K562 (cell line): ENCODE data around the gene CELSR1. TPM values are rescaled to one million over a fixed set of nuclear protein-coding genes. Genes with fewer than 3 reads are reported as not detected.

Experiments used
- BRD9 ChIP-seq: fragments of 450-650 bp; IDR thresholded peaks from 2 replicates; pipeline ENCODE4 v1.6.1; 2018; ENCODE audit warnings: low read depth; ENCODE audit not compliant: partially characterized antibody
- DNMT1 ChIP-seq: fragments of 450-650 bp; IDR thresholded peaks from 2 replicates; pipeline ENCODE4 v1.6.1; 2016; ENCODE audit warnings: antibody characterized with exemption, mild to moderate bottlenecking
- MIER1 ChIP-seq: fragments of 450-650 bp; IDR thresholded peaks from 2 replicates; pipeline ENCODE4 v1.6.1; 2016; ENCODE audit warnings: antibody characterized with exemption, mild to moderate bottlenecking, low read depth
- SMC3 ChIP-seq: conservative IDR thresholded peaks from 2 replicates; pipeline ENCODE4 v1.6.1; 2011; ENCODE audit warnings: low read depth, low read length, improper control_type of control experiment; ENCODE audit not compliant: insufficient read depth
- THRAP3 ChIP-seq: fragments of 450-650 bp; IDR thresholded peaks from 2 replicates; pipeline ENCODE4 v1.6.1; 2016; ENCODE audit warnings: mild to moderate bottlenecking, inconsistent platforms, borderline replicate concordance
- polyA plus RNA-seq, 8 experiments: library from polyadenylated mRNA; depleted of rRNA in 4 of 8; stranded (reverse) in 5 of 8; unstranded in 3 of 8; fragments of >200 nt; fragmentation: Nextera tagmentation in 2 of 8; fragmentation: Illumina TruSeq in 1 of 8; extraction: Ambion mirVana in 2 of 8; extraction: Trizol in 1 of 8; gene quantifications; 2 replicates each; pipeline versions ENCODE4 v1.2.1 to v1.2.3, GENCODE V29; 2011 to 2014; ENCODE audit warnings: inconsistent platforms in 1 of 8, missing spikeins in 1 of 8
- total RNA-seq, 7 experiments: library from RNA; depleted of rRNA in 6 of 7; stranded (reverse); fragments of >200 nt in 6 of 7; fragmentation: Illumina TruSeq in 2 of 7; extraction: Trizol in 2 of 7; gene quantifications; 2 replicates each; pipeline versions ENCODE4 v1.2.1 to v1.2.3, GENCODE V29; 2011 to 2021; ENCODE audit warnings: low replicate concordance in 1 of 7
- TF ChIP-seq, protein P1 (sequence below): fragments of 450-650 bp; IDR thresholded peaks from one replicate; pipeline ENCODE4 v1.6.1; 2018; ENCODE audit warnings: mild to moderate bottlenecking, moderate library complexity; ENCODE audit not compliant: partially characterized antibody
- TF ChIP-seq, protein P2 (sequence below): fragments of 250-450 bp; sonication (Bioruptor Pico); IDR thresholded peaks from 2 replicates; pipeline ENCODE4 v1.5.0; 2021; ENCODE audit warnings: mild to moderate bottlenecking, moderate library complexity
- TF ChIP-seq, protein P3 (sequence below): fragments of 250-450 bp; sonication (Bioruptor Pico); IDR thresholded peaks from 2 replicates; pipeline ENCODE4 v1.4.0; 2020
- TF ChIP-seq, protein P4 (sequence below): sonication (generic); formaldehyde crosslinking; IDR thresholded peaks from 2 replicates; pipeline ENCODE4 v1.8.0; 2023; ENCODE audit warnings: mild to moderate bottlenecking, missing genetic modification reagents
- TF ChIP-seq, protein P5 (sequence below): fragments of 250-450 bp; sonication (Bioruptor Pico); IDR thresholded peaks from 2 replicates; pipeline ENCODE4 v1.4.0; 2020; ENCODE audit warnings: mild to moderate bottlenecking, moderate library complexity, borderline replicate concordance

Gene CELSR1
- total and polyA plus RNA-seq, 9 of the 15 experiments (the other 6 are each of a cell fraction or from before 2014, with no cell fraction given) = under 0.01 to 0.09 TPM; not detected in 7

DNA sequence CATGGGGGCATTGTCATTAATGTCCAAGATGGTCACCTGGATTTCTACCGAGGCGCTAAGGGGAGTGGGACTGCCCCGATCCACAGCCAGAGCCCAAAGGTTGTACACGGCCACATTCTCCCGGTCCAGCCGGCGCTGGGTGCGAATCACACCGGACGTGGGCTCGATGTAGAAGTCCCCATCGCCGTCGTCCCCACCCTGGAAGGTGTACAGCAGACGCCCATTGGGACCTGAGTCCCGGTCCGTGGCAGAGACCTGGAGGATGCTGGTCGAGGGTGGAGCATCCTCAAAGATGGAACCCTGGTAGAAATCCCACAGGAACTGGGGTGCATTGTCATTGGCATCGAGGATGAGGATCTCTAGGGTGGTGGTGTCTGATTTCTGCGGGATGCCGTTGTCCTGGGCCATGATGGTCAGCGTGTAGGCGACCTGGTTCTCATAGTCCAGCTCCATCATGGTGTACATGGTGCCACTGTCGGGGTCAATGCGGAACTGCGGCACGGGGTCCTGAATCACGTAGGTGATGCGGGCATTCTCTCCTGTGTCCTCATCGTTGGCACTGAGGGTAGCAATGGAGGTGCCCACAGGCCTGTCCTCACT lies 3.1 kb downstream of the CELSR1 start (continued):
- TF ChIP-seq, protein P1, sequence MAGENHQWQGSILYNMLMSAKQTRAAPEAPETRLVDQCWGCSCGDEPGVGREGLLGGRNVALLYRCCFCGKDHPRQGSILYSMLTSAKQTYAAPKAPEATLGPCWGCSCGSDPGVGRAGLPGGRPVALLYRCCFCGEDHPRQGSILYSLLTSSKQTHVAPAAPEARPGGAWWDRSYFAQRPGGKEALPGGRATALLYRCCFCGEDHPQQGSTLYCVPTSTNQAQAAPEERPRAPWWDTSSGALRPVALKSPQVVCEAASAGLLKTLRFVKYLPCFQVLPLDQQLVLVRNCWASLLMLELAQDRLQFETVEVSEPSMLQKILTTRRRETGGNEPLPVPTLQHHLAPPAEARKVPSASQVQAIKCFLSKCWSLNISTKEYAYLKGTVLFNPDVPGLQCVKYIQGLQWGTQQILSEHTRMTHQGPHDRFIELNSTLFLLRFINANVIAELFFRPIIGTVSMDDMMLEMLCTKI = no peak
- TF ChIP-seq, protein P2, sequence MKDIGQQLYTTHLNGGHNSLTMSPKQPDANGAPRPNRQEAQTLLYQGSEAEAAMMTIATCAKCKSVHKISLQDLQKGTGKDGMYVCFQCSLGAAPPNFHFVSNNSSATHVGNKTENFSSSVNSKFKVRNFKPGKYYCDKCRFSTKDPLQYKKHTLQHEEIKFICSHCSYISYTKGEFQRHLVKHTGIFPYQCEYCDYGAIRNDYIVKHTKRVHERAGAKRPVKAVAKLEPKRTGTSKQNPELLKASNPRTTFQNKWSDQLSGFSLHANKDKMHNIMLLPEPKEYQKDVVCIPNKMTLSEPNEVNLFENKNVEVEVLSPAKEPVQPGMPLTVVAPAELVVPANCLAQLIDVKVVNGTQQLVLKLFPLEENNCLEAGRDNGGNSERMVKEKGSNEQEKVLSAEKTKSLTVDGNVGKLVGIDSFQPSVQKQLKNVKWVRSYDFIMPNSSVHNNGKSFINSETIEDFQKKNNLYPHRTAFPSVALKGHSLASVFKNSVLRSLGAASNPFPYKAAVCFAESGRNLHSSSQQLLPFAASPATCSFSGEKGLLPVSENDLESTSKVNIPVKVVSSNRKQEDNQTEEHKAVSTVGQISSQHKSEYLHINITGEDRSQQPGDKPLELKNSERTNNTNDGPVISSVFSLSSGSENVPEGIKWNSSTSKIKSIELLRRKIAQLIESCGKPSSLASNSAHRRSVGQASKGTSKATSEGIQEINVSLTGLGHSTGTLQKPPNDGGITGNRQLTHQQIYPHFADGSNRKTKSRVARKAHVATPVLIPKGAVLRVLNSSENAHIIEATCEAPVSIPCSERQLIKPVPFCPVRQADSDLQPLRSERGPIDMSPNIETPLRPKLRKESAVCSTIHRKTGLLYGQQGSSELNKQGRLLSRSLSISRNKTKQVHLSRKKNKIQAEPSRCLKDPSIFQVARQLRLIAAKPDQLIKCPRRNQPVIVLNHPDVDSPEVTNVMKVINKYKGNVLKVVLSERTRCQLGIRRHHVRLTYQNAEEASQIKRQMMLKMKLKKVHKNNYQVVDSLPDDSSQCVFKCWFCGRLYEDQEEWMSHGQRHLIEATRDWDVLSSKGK (CRISPR knock-in tag) = no peak
- TF ChIP-seq, protein P3, sequence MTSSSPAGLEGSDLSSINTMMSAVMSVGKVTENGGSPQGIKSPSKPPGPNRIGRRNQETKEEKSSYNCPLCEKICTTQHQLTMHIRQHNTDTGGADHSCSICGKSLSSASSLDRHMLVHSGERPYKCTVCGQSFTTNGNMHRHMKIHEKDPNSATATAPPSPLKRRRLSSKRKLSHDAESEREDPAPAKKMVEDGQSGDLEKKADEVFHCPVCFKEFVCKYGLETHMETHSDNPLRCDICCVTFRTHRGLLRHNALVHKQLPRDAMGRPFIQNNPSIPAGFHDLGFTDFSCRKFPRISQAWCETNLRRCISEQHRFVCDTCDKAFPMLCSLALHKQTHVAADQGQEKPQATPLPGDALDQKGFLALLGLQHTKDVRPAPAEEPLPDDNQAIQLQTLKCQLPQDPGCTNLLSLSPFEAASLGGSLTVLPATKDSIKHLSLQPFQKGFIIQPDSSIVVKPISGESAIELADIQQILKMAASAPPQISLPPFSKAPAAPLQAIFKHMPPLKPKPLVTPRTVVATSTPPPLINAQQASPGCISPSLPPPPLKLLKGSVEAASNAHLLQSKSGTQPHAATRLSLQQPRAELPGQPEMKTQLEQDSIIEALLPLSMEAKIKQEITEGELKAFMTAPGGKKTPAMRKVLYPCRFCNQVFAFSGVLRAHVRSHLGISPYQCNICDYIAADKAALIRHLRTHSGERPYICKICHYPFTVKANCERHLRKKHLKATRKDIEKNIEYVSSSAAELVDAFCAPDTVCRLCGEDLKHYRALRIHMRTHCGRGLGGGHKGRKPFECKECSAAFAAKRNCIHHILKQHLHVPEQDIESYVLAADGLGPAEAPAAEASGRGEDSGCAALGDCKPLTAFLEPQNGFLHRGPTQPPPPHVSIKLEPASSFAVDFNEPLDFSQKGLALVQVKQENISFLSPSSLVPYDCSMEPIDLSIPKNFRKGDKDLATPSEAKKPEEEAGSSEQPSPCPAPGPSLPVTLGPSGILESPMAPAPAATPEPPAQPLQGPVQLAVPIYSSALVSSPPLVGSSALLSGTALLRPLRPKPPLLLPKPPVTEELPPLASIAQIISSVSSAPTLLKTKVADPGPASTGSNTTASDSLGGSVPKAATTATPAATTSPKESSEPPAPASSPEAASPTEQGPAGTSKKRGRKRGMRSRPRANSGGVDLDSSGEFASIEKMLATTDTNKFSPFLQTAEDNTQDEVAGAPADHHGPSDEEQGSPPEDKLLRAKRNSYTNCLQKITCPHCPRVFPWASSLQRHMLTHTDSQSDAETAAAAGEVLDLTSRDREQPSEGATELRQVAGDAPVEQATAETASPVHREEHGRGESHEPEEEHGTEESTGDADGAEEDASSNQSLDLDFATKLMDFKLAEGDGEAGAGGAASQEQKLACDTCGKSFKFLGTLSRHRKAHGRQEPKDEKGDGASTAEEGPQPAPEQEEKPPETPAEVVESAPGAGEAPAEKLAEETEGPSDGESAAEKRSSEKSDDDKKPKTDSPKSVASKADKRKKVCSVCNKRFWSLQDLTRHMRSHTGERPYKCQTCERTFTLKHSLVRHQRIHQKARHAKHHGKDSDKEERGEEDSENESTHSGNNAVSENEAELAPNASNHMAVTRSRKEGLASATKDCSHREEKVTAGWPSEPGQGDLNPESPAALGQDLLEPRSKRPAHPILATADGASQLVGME = no peak
- TF ChIP-seq DNMT1 (no peak), THRAP3 (no peak), BRD9 (no peak), MIER1 (no peak), SMC3 (no peak)
- TF ChIP-seq, protein P4, sequence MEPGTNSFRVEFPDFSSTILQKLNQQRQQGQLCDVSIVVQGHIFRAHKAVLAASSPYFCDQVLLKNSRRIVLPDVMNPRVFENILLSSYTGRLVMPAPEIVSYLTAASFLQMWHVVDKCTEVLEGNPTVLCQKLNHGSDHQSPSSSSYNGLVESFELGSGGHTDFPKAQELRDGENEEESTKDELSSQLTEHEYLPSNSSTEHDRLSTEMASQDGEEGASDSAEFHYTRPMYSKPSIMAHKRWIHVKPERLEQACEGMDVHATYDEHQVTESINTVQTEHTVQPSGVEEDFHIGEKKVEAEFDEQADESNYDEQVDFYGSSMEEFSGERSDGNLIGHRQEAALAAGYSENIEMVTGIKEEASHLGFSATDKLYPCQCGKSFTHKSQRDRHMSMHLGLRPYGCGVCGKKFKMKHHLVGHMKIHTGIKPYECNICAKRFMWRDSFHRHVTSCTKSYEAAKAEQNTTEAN (CRISPR knock-in tag) = no peak
- TF ChIP-seq, protein P5, sequence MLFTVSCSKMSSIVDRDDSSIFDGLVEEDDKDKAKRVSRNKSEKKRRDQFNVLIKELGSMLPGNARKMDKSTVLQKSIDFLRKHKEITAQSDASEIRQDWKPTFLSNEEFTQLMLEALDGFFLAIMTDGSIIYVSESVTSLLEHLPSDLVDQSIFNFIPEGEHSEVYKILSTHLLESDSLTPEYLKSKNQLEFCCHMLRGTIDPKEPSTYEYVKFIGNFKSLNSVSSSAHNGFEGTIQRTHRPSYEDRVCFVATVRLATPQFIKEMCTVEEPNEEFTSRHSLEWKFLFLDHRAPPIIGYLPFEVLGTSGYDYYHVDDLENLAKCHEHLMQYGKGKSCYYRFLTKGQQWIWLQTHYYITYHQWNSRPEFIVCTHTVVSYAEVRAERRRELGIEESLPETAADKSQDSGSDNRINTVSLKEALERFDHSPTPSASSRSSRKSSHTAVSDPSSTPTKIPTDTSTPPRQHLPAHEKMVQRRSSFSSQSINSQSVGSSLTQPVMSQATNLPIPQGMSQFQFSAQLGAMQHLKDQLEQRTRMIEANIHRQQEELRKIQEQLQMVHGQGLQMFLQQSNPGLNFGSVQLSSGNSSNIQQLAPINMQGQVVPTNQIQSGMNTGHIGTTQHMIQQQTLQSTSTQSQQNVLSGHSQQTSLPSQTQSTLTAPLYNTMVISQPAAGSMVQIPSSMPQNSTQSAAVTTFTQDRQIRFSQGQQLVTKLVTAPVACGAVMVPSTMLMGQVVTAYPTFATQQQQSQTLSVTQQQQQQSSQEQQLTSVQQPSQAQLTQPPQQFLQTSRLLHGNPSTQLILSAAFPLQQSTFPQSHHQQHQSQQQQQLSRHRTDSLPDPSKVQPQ (CRISPR knock-in tag) = no peak
- TF ChIP-seq, all 486 proteins: peak for 0
